ENCODE data around the gene PDE2A.

Gene PDE2A

GRCh38 chr11:72669527-72669926 is 4.7 kb downstream of the PDE2A start:
- H3K27me3 ChIP-seq (ENCODE audit: insufficient read depth, low read length), result peaks cover 8% of the 10 kb centered on the region
- H4K8ac ChIP-seq (ENCODE audit: low read depth, low read length), result no peak overlapping the region
- no CpG with 5 or more reads among the region's 8 CpGs for WGBS (ENCODE audit: extremely low coverage, insufficient coverage, insufficient read length)
- no peak overlapping the region for H2AFZ ChIP-seq (ENCODE audit: insufficient read depth, low read length, poor library complexity)
- H2BK5ac ChIP-seq (ENCODE audit: low read depth, low read length, poor library complexity), result no peak overlapping the region
- no peaks in the 10 kb centered on the region for H3K79me2 ChIP-seq (ENCODE audit: control insufficient read depth, insufficient read depth, low read length, poor library complexity)
- no peaks in the 10 kb centered on the region for H3K36me3 ChIP-seq (ENCODE audit: control insufficient read depth in 1 of 2, insufficient read depth in 2 of 2, low read length in 2 of 2)
- H3K9ac ChIP-seq (ENCODE audit: low read length), result no peak overlapping the region
- peaks cover 4% of the 10 kb centered on the region for H3K9me3 ChIP-seq (ENCODE audit: insufficient read depth, low read depth, low read length)
- no peak overlapping the region for H3K18ac ChIP-seq (ENCODE audit: low read length)
- no peak overlapping the region for H3K4ac ChIP-seq (ENCODE audit: low read depth, low read length)
- no peak overlapping the region for H4K91ac ChIP-seq (ENCODE audit: low read depth, low read length)
- H2AK5ac ChIP-seq (ENCODE audit: low read length), result no peak overlapping the region
- H3K4me1 ChIP-seq (ENCODE audit: control insufficient read depth in 1 of 2, insufficient read depth in 2 of 2, low read length in 2 of 2), result no peaks in the 10 kb centered on the region
- H4K12ac ChIP-seq (ENCODE audit: low read depth, low read length), result no peak overlapping the region
- no peak overlapping the region for H3K4me2 ChIP-seq (ENCODE audit: low read length)
- H3K14ac ChIP-seq (ENCODE audit: low read length), result no peak overlapping the region
- no peak overlapping the region for H3K4me3 ChIP-seq (ENCODE audit: low read depth, low read length)
- DNase-seq, result no peak
- no peak overlapping the region for H3K23ac ChIP-seq (ENCODE audit: low read length)
- H3K27ac ChIP-seq (ENCODE audit: low read depth, low read length), result no peak overlapping the region
- H3K79me1 ChIP-seq (ENCODE audit: low read length), result no peaks in the 10 kb centered on the region
- no peak overlapping the region for H2BK120ac ChIP-seq (ENCODE audit: insufficient read depth, low read length, poor library complexity)
- H2BK12ac ChIP-seq (ENCODE audit: low read length), result no peak overlapping the region

GRCh38 chr11:72668629-72669347 is 5.4 kb downstream of the PDE2A start:
- H3K18ac ChIP-seq (ENCODE audit: low read length), result no peak overlapping the region
- no peak overlapping the region for H3K4ac ChIP-seq (ENCODE audit: low read depth, low read length)
- H3K4me3 ChIP-seq (ENCODE audit: low read depth, low read length), result no peak overlapping the region
- H3K9ac ChIP-seq (ENCODE audit: low read length), result no peak overlapping the region
- no peak overlapping the region for H3K4me2 ChIP-seq (ENCODE audit: low read length)
- H3K9me3 ChIP-seq (ENCODE audit: insufficient read depth, low read depth, low read length), result peaks cover 2% of the 10 kb centered on the region
- no peak overlapping the region for H2BK5ac ChIP-seq (ENCODE audit: low read depth, low read length, poor library complexity)
- no CpG with 5 or more reads among the region's 7 CpGs for WGBS (ENCODE audit: extremely low coverage, insufficient coverage, insufficient read length)
- H3K14ac ChIP-seq (ENCODE audit: low read length), result no peak overlapping the region
- peaks cover 2% of the 10 kb centered on the region for H3K27me3 ChIP-seq (ENCODE audit: insufficient read depth, low read length)
- no peak overlapping the region for H2BK120ac ChIP-seq (ENCODE audit: insufficient read depth, low read length, poor library complexity)
- H4K8ac ChIP-seq (ENCODE audit: low read depth, low read length), result no peak overlapping the region
- H4K12ac ChIP-seq (ENCODE audit: low read depth, low read length), result no peak overlapping the region
- no peak overlapping the region for H3K27ac ChIP-seq (ENCODE audit: low read depth, low read length)
- H3K36me3 ChIP-seq (ENCODE audit: control insufficient read depth in 1 of 2, insufficient read depth in 2 of 2, low read length in 2 of 2), result no peaks in the 10 kb centered on the region
- H3K79me2 ChIP-seq (ENCODE audit: control insufficient read depth, insufficient read depth, low read length, poor library complexity), result no peaks in the 10 kb centered on the region
- no peak overlapping the region for H2AFZ ChIP-seq (ENCODE audit: insufficient read depth, low read length, poor library complexity)
- H3K79me1 ChIP-seq (ENCODE audit: low read length), result no peaks in the 10 kb centered on the region
- H3K23ac ChIP-seq (ENCODE audit: low read length), result no peak overlapping the region
- H2AK5ac ChIP-seq (ENCODE audit: low read length), result no peak overlapping the region
- H3K4me1 ChIP-seq (ENCODE audit: control insufficient read depth in 1 of 2, insufficient read depth in 2 of 2, low read length in 2 of 2), result no peaks in the 10 kb centered on the region
- no peak for DNase-seq
- no peak overlapping the region for H4K91ac ChIP-seq (ENCODE audit: low read depth, low read length)
- H2BK12ac ChIP-seq (ENCODE audit: low read length), result no peak overlapping the region

- Histone ChIP-seq H2BK12ac (ENCODE audit: low read length) (no peak overlapping the region), H4K12ac (ENCODE audit: low read depth, low read length) (no peak overlapping the region)
Observed at GRCh38 chr11:72665911-72666472, 8.2 kb downstream of the PDE2A start.

GRCh38 chr11:72662036-72662435 is 12.2 kb downstream of the PDE2A start:
- Histone ChIP-seq H3K9ac (ENCODE audit: low read length) (no peak overlapping the region), H3K4me1 (ENCODE audit: control insufficient read depth in 1 of 2, insufficient read depth in 2 of 2, low read length in 2 of 2) (no peaks in the 10 kb centered on the region), H4K12ac (ENCODE audit: low read depth, low read length) (no peak overlapping the region), H3K27ac (ENCODE audit: low read depth, low read length) (no peak overlapping the region), H4K91ac (ENCODE audit: low read depth, low read length) (no peak overlapping the region), H3K4ac (ENCODE audit: low read depth, low read length) (no peak overlapping the region), H2BK12ac (ENCODE audit: low read length) (no peak overlapping the region), H3K4me3 (ENCODE audit: low read depth, low read length) (no peak overlapping the region), H3K14ac (ENCODE audit: low read length) (no peak overlapping the region), H3K79me1 (ENCODE audit: low read length) (no peaks in the 10 kb centered on the region), H3K4me2 (ENCODE audit: low read length) (no peak overlapping the region), H3K36me3 (ENCODE audit: control insufficient read depth in 1 of 2, insufficient read depth in 2 of 2, low read length in 2 of 2) (no peaks in the 10 kb centered on the region), H4K8ac (ENCODE audit: low read depth, low read length) (no peak overlapping the region), H2BK120ac (ENCODE audit: insufficient read depth, low read length, poor library complexity) (no peak overlapping the region), H3K9me3 (ENCODE audit: insufficient read depth, low read depth, low read length) (no peaks in the 10 kb centered on the region), H3K27me3 (ENCODE audit: insufficient read depth, low read length) (no peaks in the 10 kb centered on the region), H2BK5ac (ENCODE audit: low read depth, low read length, poor library complexity) (no peak overlapping the region), H3K79me2 (ENCODE audit: control insufficient read depth, insufficient read depth, low read length, poor library complexity) (no peaks in the 10 kb centered on the region), H3K18ac (ENCODE audit: low read length) (no peak overlapping the region), H3K23ac (ENCODE audit: low read length) (no peak overlapping the region), H2AFZ (ENCODE audit: insufficient read depth, low read length, poor library complexity) (no peak overlapping the region), H2AK5ac (ENCODE audit: low read length) (no peak overlapping the region)
- WGBS (ENCODE audit: extremely low coverage, insufficient coverage, insufficient read length), result no CpG with 5 or more reads among the region's 5 CpGs
- DNase-seq, result no peak

More at GRCh38 chr11:72665911-72666472, 8.2 kb downstream of the PDE2A start:
- H3K27me3 ChIP-seq (ENCODE audit: insufficient read depth, low read length), result no peaks in the 10 kb centered on the region
- no peak overlapping the region for H3K4ac ChIP-seq (ENCODE audit: low read depth, low read length)
- H2BK5ac ChIP-seq (ENCODE audit: low read depth, low read length, poor library complexity), result no peak overlapping the region
- no peak overlapping the region for H4K91ac ChIP-seq (ENCODE audit: low read depth, low read length)
- no peak overlapping the region for H4K8ac ChIP-seq (ENCODE audit: low read depth, low read length)
- H3K18ac ChIP-seq (ENCODE audit: low read length), result no peak overlapping the region
- no peak overlapping the region for H3K4me3 ChIP-seq (ENCODE audit: low read depth, low read length)
- no peaks in the 10 kb centered on the region for H3K9me3 ChIP-seq (ENCODE audit: insufficient read depth, low read depth, low read length)
- no peak overlapping the region for H3K23ac ChIP-seq (ENCODE audit: low read length)
- no CpG with 5 or more reads among the region's 6 CpGs for whole genome bisulfite sequencing (ENCODE audit: extremely low coverage, insufficient coverage, insufficient read length)
- no peak overlapping the region for H2AFZ ChIP-seq (ENCODE audit: insufficient read depth, low read length, poor library complexity)
- no peaks in the 10 kb centered on the region for H3K36me3 ChIP-seq (ENCODE audit: control insufficient read depth in 1 of 2, insufficient read depth in 2 of 2, low read length in 2 of 2)
- no peak overlapping the region for H3K9ac ChIP-seq (ENCODE audit: low read length)
- no peak for DNase-seq
- no peak overlapping the region for H2AK5ac ChIP-seq (ENCODE audit: low read length)
- no peak overlapping the region for H3K4me2 ChIP-seq (ENCODE audit: low read length)
- no peak overlapping the region for H3K27ac ChIP-seq (ENCODE audit: low read depth, low read length)
- H3K79me1 ChIP-seq (ENCODE audit: low read length), result no peaks in the 10 kb centered on the region
- no peaks in the 10 kb centered on the region for H3K4me1 ChIP-seq (ENCODE audit: control insufficient read depth in 1 of 2, insufficient read depth in 2 of 2, low read length in 2 of 2)
- no peaks in the 10 kb centered on the region for H3K79me2 ChIP-seq (ENCODE audit: control insufficient read depth, insufficient read depth, low read length, poor library complexity)
- H2BK120ac ChIP-seq (ENCODE audit: insufficient read depth, low read length, poor library complexity), result no peak overlapping the region
- H3K14ac ChIP-seq (ENCODE audit: low read length), result no peak overlapping the region
